ENCODE data around the gene TOMM70.

DNA sequence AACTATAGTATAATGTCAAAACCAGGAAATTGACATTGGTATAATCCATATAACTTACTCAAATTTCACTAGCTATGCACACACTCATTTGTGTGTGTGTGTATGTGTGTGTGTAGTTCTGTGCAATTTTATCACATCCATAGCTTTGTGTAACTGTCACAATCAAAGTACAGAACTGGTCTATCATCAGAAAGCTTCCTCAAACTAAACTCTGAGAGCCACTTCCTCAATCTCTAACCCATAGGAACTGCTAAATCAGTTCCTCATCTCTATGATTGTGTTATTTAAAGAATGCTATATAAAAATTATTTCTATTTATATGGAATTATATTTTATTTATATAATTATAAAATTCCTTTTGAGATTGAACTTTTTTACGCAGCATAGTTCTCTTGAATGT, 18.5 kb upstream of the TOMM70 start:
- TF ChIP-seq, protein P1, sequence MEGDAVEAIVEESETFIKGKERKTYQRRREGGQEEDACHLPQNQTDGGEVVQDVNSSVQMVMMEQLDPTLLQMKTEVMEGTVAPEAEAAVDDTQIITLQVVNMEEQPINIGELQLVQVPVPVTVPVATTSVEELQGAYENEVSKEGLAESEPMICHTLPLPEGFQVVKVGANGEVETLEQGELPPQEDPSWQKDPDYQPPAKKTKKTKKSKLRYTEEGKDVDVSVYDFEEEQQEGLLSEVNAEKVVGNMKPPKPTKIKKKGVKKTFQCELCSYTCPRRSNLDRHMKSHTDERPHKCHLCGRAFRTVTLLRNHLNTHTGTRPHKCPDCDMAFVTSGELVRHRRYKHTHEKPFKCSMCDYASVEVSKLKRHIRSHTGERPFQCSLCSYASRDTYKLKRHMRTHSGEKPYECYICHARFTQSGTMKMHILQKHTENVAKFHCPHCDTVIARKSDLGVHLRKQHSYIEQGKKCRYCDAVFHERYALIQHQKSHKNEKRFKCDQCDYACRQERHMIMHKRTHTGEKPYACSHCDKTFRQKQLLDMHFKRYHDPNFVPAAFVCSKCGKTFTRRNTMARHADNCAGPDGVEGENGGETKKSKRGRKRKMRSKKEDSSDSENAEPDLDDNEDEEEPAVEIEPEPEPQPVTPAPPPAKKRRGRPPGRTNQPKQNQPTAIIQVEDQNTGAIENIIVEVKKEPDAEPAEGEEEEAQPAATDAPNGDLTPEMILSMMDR (IDR thresholded peaks at IDR 0.05 in 8 of 11, conservative IDR thresholded peaks at IDR 0.05 in 3 of 11), result no peak
- no peak for TF ChIP-seq POLR2AphosphoS5 (IDR thresholded peaks at IDR 0.05)
